GM21528 (cell line): ENCODE measurements around the gene LIMA1.
"Not testable (repeated sequence)": the region's sequence is repeated elsewhere in the genome, so short reads cannot be mapped to it uniquely, and the experiment has no call there.

Experiments
- ATAC-seq: cut with Tn5 transposase; IDR thresholded peaks from one replicate; pipeline ENCODE4 v1.9.1; 2021; ENCODE audit warnings: mild to moderate bottlenecking, moderate library complexity; ENCODE audit not compliant: unreplicated experiment, low FRiP score

The LIMA1 gene

GRCh38 chr12:50283229-50283923 is at the start of gene LIMA1:
Gene LIMA1, minus strand, starts transcription at chr12:50283520. Its CDS starts 34,769 bp downstream, at chr12:50248751.
- ATAC-seq, result peak; percentile 86

DNA sequence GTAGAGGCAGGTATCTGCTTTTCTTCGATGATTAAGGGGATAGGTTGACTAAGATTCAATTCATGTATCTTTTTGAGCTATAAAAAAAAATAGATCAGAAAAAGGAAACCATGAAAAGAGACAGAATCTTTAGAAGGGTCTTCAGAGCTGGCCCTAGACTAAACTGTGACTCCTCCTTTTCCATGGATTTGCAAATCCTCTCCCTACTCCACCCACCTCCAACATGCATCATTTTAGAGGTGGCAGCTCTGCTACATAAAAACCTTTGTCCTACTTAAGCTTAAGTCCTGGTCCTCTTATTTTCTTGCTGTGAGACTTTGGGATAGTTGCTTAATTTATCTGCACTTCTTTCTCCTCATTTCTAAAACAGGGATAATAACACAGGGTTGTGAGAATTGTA is 48.4 kb upstream of the LIMA1 start:
- ATAC-seq, result no peak

DNA sequence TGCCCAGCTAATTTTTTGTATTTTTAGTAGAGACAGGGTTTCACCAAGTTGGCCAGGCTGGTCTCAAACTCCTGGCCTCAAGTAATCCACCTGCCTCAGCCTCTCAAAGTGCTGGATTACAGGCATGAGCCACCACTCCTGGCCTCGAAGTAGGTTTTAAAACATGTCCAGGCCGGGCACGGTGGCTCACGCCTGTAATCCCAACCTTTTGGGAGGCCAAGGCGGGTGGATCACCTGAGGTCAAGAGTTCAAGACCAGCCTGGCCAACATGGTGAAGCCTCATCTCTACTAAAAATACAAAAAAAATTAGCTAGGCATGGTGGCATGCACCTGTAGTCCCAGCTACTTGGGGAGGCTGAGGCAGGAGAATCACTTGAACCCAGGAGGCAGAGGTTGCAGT is 45.3 kb upstream of the LIMA1 start:
- not testable (repeated sequence) for ATAC-seq

DNA sequence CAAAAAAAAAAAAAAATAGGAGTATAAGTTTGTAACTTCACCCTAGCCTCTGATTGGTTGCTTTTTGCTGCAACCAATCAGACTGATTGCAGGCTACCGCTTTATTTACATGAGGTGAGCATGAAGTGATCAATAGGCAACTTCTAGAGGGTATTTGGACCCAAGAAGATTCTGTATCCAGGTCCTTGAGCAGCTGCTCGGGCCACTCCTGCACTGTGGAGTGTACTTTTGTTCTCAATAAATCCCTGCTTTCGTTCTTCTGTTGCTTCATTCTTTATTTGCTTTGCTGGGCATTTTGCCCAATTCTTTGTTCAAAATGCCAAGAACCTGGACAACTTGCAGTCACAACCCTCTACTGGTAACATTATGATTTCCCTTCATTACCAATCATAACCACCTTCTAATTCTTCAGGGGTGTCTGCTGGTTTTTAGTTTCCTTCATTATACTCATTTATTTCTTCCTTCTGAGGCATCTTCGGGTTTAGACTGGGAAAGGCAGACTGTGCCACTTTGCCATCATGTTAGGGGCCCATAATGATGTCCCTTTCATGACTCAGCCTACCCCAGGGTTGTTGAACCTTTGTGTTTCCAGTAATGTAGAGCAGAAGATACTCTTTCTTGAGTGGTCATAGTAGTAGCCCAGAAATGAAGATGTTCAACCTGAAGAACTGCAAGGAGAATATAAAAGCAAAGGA is 43.4 kb upstream of the LIMA1 start:
- ATAC-seq, result no peak

GRCh38 chr12:50325890-50326391 is 42.6 kb upstream of the LIMA1 start:
- ATAC-seq, result no peak

DNA sequence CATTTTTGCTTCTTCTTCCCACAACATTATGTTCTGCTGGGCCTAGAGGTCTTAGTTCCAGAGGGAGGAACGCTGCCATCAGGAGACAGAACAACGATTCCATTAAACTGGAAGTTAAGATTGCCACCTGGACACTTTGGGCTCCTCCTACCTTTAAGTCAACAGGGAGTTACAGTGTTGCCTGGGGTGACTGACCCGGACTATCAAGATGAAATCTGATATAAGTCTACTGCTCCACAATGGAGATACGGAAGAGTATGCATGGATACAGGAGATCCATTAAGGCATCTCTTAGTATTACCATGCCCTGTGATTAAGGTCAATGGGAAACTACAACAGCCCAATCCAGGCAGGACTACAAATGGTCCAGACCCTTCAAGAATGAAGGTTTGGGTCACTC is 41.5 kb upstream of the LIMA1 start:
- ATAC-seq, result not testable (repeated sequence)

GRCh38 chr12:50324077-50324476 is 40.8 kb upstream of the LIMA1 start:
- not testable (repeated sequence) for ATAC-seq

- ATAC-seq, result no peak
Measured at GRCh38 chr12:50322206-50322605, 38.9 kb upstream of the LIMA1 start.

DNA sequence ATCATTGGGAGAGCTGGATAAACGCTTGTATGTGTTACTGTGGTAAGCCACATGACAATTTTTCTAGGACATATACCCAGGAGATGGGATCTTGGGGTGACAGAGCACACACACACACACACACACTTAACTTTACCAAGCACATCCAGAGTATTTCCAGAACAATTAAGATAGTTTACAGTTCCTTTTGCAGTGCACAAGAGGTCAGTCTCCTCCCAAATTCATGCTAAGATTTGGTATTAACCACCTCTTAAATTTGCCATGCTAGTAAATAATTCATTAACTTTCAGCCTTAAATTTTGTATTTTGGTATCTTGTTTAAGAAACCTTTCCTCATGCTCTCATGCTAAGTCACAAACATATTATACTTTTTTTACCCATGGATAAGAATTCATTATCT is 33.9 kb upstream of the LIMA1 start:
- ATAC-seq, result no peak

DNA sequence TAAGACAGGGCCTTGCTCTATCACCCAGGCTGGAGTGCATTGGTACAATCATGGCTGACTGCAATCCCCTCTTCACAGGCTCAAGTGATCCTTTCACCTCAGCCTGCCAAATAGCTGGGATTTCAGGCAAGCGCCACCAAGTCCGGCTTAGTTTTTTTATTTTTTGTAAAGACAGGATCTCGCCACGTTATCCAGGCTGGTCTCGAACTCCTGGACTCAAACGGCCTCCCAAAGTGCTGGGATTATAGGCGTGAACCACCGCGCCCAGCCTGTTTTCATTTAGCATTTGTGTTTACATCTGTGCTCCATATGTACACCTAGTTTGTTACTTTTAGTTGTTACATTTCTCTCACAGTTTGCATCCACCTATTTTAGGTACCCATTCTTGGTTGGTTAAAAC is 32.5 kb upstream of the LIMA1 start:
- ATAC-seq, result no peak

DNA sequence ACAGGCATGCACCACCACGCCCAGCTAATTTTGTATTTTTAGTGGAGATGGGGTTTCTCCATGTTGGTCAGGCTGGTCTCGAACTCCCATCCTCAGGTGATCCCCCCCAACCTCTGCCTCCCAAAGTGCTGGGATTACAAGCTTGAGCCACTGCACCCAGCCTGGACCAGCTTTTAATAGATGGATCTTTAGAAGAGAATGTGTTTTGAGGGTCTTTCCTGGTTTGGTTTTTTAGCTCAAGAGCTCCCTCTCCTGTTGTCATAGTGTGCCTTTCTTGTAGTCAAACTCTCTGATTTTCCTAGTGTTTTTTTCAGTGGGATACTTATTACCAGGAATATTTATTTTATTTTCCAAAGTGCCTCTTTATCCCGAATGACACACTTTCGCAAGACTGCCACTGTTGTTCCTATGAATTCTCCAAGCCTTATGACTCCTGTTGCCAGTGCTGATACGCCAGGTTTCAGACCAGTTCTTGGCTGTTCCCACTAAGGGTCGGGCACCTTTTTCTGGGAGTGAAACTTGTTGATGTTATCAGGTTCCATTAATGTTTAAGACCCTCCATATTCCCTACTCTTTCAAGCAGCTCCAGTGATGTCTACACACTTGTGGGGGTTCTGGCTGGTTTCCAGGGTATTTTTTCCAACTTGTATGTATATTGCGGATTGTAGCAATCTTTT is 31.5 kb upstream of the LIMA1 start:
- ATAC-seq, result no peak

DNA sequence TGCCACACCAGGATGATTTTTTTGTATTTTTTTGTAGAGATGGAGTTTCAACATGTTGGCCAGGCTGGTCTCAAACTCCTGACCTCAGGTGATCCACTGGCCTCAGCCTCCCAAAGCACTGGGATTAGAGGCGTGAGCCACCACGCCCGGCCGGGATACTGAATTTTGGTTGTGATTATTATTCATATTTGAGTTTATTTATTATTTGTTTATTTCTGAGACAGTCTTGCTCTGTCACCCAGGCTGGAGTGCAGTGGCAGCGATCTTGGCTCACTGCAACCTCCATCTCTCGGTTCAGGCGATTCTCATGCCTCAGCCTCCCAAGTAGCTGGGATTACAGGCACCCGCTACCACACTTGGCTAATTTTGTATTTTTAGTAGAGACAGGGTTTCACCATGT is 30.7 kb upstream of the LIMA1 start:
- ATAC-seq, result not testable (repeated sequence)

GRCh38 chr12:50313256-50313931 is 30.1 kb upstream of the LIMA1 start:
- no peak for ATAC-seq

DNA sequence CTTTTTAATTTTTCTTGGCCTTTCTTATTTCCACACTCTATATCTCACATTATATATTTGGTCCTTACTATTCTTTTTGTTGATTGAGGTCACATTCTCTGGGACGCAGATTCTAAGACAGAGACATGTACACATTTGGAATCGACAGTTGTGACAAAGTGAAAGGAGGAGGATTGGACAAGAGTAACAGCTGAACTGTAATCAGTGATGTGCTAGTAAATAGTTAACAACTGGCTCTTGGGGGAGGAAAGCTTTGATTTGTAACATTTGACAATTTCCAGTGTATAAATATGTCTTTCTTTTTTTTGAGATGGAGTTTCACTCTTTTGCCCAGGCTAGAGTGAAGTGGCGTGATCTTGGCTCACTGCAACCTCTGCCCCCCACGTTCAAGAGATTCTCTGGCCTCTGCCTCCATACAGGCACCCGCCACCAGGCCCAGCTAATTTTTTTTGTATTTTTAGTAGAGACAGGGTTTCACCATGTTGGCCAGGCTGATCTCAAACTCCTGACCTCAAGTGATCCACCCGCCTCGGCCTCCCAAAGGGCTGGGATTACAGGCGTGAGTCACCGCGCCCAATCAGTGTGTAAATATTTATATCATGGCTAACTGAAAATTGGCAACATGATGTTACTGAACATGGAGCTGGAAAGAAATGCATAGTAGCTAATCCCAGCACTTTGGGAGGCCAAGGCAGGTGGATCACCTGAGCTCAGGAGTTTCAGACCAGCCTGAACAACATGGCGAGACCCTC is 28.7 kb upstream of the LIMA1 start:
- ATAC-seq, result not testable (repeated sequence)

- no peak for ATAC-seq
Measured at GRCh38 chr12:50309950-50310349, 26.6 kb upstream of the LIMA1 start.

DNA sequence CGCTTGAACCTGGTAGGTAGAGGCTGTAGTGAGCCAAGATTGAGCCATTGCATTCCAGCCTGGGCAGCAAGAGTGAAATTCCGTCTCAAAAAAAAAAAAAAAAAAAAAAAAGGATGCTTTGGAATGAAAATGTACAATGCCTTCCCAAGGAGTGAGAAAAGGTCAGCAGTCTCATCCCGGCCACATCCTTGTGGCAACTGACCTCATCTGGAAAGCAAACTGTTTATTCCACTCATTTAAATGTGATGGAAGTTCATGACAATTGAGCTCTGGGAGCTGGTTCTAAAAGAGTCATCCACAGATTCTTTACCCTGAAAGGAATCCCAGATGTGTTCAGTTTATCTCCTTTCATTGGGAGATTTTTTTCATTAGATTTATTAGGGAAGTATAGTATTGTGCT is 19.4 kb upstream of the LIMA1 start:
- no peak for ATAC-seq

DNA sequence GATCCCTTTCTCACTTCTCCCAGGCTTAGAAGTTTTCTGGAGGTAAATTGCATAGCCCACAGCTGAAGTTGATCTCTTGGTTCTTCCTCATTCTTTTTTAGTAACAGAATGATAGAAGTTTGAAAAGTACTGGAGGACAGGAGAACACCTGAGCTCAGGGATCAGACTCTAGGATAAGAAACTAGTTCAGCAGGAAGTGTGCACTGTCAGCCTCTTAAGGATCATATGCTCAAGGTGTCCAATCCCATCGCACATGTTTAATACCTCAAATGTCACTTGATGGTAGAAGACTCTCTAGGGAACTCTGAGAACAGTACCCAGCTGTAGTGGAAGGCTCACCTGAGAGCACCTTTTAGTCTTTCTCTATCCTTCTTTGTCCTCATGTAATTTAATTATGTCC is 14.7 kb upstream of the LIMA1 start:
- ATAC-seq, result no peak

GRCh38 chr12:50297027-50297426 is 13.7 kb upstream of the LIMA1 start:
- ATAC-seq, result no peak

DNA sequence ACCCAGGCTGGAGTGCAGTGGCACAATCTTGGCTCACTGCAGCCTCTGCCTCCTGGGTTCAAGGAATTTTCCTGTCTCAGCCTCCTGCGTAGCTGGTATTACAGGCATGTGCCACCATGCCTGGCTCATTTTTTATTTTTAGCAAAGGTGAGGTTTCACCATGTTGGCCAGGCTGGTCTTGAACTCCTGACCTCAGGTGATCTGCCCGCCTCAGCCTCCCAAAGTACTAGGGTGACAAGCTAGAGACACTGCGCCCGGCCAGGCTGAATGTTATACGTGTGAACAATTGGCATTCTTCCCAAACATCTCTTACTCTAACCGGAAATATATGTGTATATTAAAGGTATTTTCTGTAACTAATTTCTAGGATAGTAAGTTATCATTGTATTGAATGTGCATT is 13.2 kb upstream of the LIMA1 start:
- no peak for ATAC-seq

GRCh38 chr12:50291377-50291776 is 8.1 kb upstream of the LIMA1 start:
- ATAC-seq, result no peak
